Measurements from ENCODE around the gene FGB.

The FGB gene

GRCh38 chr4:154618708-154619315 lies 56.0 kb downstream of the FGB start:
- Histone ChIP-seq H3K36me3 (ENCODE audit: control insufficient read depth in 4 of 4, insufficient read depth in 4 of 4, low read length in 3 of 4) (no peaks in the 10 kb centered on the region), H3K4me3 (ENCODE audit: control insufficient read depth in 1 of 7, extremely low read depth in 1 of 7, insufficient read depth in 4 of 7, low read depth in 2 of 7, low read length in 6 of 7) (no peak overlapping the region), H3K4me1 (ENCODE audit: control extremely low read depth in 1 of 4, control insufficient read depth in 4 of 4, insufficient read depth in 4 of 4, low read length in 3 of 4) (peaks cover 0 to 7% (median 4%) of the 10 kb centered on the region in 4 experiments), H3K27ac (ENCODE audit: insufficient read depth in 1 of 2, low read depth in 1 of 2, low read length in 2 of 2, poor library complexity in 1 of 2, severe bottlenecking in 2 of 2) (no peak overlapping the region), H3K9me3 (ENCODE audit: control extremely low read depth in 1 of 5, control insufficient read depth in 4 of 5, insufficient read depth in 2 of 5, low read depth in 1 of 5, low read length in 4 of 5) (no peaks in the 10 kb centered on the region), H3K27me3 (replicated peaks in 2 of 5; ENCODE audit: control insufficient read depth in 4 of 5, insufficient read depth in 5 of 5, low read length in 4 of 5) (no peaks in the 10 kb centered on the region)
- no CpG with 5 or more reads among the region's 4 CpGs for WGBS (ENCODE audit: insufficient coverage)
- peak; percentile 63 to 83 (median 81) for DNase-seq
- POLR2A ChIA-PET, result interaction anchor here (0.6 kb wide), 1 partner anchor 448 kb away, joined by 5 read pairs; no protein-coding TSS in a partner anchor
- CTCF ChIA-PET, result interaction anchor here (0.7 to 13.3 kb wide), 18 partner anchors 9 to 754 kb away, joined by 3 to 495 read pairs (median 4); partner anchors contain the start of genes FGB and PLRG1

GRCh38 chr4:154620111-154620510 lies 57.3 kb downstream of the FGB start:
- Histone ChIP-seq H3K36me3 (ENCODE audit: control insufficient read depth in 4 of 4, insufficient read depth in 4 of 4, low read length in 3 of 4) (no peaks in the 10 kb centered on the region), H3K4me3 (ENCODE audit: control insufficient read depth in 1 of 7, extremely low read depth in 1 of 7, insufficient read depth in 4 of 7, low read depth in 2 of 7, low read length in 6 of 7) (no peak overlapping the region), H3K4me1 (ENCODE audit: control extremely low read depth in 1 of 4, control insufficient read depth in 4 of 4, insufficient read depth in 4 of 4, low read length in 3 of 4) (peaks cover 0 to 7% (median 4%) of the 10 kb centered on the region in 4 experiments), H3K27ac (ENCODE audit: insufficient read depth in 1 of 2, low read depth in 1 of 2, low read length in 2 of 2, poor library complexity in 1 of 2, severe bottlenecking in 2 of 2) (no peak overlapping the region), H3K27me3 (replicated peaks in 2 of 5; ENCODE audit: control insufficient read depth in 4 of 5, insufficient read depth in 5 of 5, low read length in 4 of 5) (peaks cover 0 to 2% (median 0%) of the 10 kb centered on the region in 5 experiments), H3K9me3 (ENCODE audit: control extremely low read depth in 1 of 5, control insufficient read depth in 4 of 5, insufficient read depth in 2 of 5, low read depth in 1 of 5, low read length in 4 of 5) (no peaks in the 10 kb centered on the region)
- POLR2A ChIA-PET, result interaction anchor here (0.7 kb wide), 1 partner anchor 61 kb away, joined by 3 read pairs; no protein-coding TSS in a partner anchor
- 0% methylated on average over 1 of the region's 1 CpG for WGBS (ENCODE audit: insufficient coverage)
- CTCF ChIA-PET, result interaction anchor here (0.8 to 13.3 kb wide), 6 partner anchors 10 to 65 kb away, joined by 3 to 495 read pairs (median 18); partner anchors contain the start of genes FGB and PLRG1
- no peak for DNase-seq

All from common myeloid progenitor, CD34-positive (primary cell).